Measurements from ENCODE around the gene ZNF37A.
"Not testable (repeated sequence)": the region's sequence is repeated elsewhere in the genome, so short reads cannot be mapped to it uniquely, and the experiment has no call there.

Gene ZNF37A

DNA sequence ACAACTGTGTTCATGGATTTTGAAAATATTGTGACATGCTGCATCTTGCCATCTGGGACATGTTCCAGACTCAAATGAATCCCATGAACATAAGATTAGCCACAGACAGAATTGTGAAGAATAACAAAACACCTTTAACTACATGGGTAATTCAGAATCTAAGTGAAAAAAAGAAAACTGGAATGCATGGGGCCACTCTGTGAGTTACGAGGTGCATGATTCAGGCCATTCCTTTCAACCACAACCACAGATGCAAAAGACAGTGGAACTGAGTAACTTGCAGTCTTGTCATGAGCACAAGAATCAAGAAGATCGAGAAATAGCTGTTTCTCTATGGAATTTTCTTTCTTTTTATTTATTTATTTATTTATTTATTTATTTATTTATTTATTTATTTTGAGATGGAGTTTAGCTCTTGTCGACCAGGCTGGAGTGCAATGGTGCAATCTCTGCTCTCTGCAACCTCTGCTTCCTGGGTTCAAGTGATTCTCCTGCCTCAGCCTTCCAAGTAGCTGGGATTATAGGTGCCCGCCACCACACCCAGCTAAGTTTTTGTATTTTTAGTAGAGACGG, 56.8 kb downstream of the ZNF37A start:
- not testable (repeated sequence) for DNase-seq

- DNase-seq, result no peak
Observed at GRCh38 chr10:38156416-38157269, 62.5 kb downstream of the ZNF37A start.

DNA sequence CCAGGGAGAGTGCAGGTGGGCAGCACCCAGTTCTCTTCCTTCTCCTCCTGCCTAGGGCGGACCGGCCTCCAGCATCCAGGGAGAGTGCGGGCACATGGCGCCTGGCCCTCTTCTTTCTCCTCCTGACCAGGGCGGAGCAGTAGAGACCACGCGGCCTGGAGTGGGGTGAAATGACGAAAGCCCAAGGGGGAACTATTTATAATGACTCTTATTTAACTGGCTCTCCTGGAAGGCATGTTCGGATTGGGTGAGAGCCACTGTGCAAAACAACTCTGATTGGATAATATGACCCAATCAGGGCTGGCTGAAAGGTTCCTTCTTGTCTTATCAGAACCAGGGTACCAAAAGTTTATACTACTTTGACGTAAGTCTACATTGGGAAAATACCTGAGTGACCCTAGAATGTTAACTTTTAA, 63.1 kb downstream of the ZNF37A start:
- DNase-seq, result no peak

- DNase-seq, result no peak
Observed at GRCh38 chr10:38159004-38159403, 64.9 kb downstream of the ZNF37A start.

DNA sequence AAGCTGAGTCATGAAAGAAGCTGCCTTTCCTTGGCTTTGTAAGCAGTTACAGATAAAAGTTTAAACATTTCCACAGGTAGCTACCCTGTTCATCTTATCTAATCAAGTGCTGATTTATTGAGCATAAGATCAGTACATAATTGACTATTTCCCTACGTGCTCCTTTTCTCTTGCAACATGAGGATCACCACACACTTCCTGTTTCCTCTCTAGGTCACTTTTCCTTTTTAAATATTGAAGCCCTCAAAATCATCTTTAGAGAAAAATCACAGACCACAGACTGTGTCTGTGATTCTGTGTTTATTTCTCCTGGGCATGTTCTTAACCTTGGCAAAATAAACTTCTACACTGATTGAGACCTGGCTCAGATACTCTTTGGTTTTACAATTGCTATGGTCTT, 69.5 kb downstream of the ZNF37A start:
- DNase-seq, result no peak

DNA sequence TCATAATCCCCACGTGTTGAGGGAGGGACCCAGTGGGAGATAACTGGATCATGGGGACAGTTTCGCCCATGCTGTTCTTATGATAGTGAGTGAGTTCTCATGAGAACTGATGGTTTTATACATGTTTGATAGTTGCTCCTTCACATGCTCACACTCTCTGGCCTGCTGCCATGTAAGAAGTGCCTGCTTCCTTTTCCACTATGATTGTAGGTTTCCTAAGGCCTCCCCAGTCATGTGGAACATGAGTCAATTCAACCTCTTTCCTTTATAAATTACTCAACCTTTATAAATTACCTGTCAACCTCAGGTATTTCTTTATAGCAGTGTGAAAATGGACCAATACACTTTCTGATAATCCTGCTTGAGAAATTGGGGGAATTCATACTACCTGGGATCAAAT, 80.2 kb downstream of the ZNF37A start:
- no peak for DNase-seq

DNA sequence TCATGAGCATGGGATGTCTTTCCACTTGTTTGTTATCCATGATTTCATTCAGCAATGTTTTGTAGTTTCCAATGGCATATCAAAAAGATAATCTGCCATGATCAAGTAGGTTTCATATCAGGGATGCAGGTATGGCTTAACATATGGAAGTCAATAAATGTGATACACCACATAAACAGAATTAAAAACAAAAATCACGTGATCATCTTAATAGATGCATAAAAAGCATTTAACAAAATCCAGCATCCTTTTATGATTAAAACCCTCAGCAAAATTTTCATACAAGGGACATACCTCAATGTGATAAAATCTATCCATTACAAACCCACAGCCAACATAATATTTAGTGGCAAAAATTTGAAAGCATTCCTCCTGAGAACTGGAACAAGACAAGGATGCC, 90.3 kb downstream of the ZNF37A start:
- DNase-seq, result no peak
